ENCODE data around the gene TSPAN4.

Gene TSPAN4

DNA sequence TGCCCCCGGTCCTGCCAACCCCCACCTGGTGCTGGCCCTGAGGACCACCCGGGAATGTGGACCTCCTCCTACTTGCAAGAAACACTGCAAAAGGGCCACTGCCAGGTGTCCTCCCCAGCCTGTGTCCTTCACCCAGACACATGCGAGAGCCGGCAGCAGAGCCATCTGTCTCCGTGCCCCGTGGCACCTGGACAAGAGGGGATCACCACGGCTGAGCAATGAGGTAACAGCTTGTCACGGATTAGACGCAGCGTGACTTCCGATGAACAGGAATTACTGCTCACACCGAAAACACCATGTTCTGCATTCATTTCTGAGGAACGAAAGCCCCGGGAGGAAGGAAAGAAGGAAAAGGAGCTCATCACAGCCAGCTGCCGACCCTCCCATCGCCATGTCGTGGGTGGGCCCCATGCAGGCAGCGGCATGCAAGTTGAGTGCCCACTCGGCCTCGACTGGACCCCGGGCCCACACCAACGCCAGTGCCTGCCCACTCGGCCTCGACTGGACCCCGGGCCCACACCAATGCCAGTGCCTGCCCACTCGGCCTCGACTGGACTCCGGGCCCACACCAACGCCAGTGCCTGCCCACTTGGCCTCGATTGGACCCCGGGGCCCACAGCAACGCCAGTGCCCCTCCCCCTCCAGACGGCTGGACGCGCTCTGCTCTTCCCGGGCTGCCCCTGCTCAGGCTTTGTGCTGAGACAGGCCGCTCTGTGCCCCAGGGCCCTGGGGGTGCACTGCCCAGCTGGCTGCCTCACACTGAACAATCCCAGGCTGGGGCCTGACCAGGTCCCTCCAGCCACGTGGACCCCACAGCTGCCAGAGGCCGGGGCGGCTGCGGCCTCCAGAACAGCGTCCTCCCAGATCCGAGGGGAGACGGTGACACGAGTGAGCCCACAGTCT is 45.9 kb downstream of the TSPAN4 start:
- DNase-seq (ENCODE audit: extremely low spot score): no peak
- CTCF ChIA-PET: interaction anchor here (1.0 to 1.5 kb wide), 2 partner anchors 9 to 1263 kb away, joined by 3 to 5 read pairs; no protein-coding TSS in a partner anchor
- POLR2A ChIA-PET: no interaction called here
- TF ChIP-seq, protein P1, sequence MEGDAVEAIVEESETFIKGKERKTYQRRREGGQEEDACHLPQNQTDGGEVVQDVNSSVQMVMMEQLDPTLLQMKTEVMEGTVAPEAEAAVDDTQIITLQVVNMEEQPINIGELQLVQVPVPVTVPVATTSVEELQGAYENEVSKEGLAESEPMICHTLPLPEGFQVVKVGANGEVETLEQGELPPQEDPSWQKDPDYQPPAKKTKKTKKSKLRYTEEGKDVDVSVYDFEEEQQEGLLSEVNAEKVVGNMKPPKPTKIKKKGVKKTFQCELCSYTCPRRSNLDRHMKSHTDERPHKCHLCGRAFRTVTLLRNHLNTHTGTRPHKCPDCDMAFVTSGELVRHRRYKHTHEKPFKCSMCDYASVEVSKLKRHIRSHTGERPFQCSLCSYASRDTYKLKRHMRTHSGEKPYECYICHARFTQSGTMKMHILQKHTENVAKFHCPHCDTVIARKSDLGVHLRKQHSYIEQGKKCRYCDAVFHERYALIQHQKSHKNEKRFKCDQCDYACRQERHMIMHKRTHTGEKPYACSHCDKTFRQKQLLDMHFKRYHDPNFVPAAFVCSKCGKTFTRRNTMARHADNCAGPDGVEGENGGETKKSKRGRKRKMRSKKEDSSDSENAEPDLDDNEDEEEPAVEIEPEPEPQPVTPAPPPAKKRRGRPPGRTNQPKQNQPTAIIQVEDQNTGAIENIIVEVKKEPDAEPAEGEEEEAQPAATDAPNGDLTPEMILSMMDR (IDR thresholded peaks at IDR 0.05; ENCODE audit: control extremely low read depth, extremely low read depth, low read depth, missing control alignments): no peak

GRCh38 chr11:889257-889656 is 46.6 kb downstream of the TSPAN4 start:
- ChIA-PET CTCF (no interaction called here), POLR2A (no interaction called here)
- no peak for DNase-seq (ENCODE audit: extremely low spot score)
- TF ChIP-seq, protein P1 (IDR thresholded peaks at IDR 0.05; ENCODE audit: control extremely low read depth, extremely low read depth, low read depth, missing control alignments): no peak

DNA sequence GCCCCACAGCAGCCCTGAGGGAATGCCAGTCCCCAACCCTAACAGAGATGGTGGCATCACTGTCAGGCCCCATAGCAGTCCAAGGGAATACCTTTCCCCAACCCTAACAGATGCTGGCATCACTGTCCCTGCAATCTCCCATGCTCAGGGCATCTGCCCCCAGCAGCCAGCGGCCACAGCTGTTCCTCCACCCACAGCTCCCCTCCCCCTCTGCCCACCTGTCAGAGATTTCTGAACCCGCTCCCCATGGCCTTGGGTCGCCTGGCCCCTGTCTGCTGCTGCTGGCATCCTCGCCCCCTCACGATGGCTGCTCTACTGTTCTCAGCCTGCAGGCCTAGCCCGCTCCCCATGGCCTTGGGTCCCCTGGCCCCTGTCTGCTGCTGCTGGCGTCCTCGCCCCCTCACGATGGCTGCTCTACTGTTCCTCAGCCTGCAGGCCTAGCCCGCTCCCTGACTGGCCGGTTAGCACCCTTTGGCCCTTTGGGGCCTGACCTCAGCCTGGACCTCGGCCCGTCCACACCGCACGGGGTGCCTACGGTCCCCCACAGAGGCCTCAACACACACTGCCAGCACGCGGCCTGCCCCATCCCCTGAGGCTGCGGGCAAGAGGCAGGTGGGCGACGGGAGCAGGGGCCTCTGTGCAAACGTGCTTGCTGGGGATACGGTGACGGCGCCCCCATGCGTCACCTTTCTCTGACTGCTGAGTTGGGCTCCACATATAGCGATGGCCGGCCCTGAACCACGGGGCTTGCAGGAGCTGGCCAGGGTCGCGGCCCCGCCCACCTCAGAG is 47.2 kb downstream of the TSPAN4 start:
- CTCF ChIA-PET: no interaction called here
- POLR2A ChIA-PET: no interaction called here
- DNase-seq (ENCODE audit: extremely low spot score): no peak
- TF ChIP-seq, protein P1 (IDR thresholded peaks at IDR 0.05; ENCODE audit: control extremely low read depth, extremely low read depth, low read depth, missing control alignments): no peak

DNA sequence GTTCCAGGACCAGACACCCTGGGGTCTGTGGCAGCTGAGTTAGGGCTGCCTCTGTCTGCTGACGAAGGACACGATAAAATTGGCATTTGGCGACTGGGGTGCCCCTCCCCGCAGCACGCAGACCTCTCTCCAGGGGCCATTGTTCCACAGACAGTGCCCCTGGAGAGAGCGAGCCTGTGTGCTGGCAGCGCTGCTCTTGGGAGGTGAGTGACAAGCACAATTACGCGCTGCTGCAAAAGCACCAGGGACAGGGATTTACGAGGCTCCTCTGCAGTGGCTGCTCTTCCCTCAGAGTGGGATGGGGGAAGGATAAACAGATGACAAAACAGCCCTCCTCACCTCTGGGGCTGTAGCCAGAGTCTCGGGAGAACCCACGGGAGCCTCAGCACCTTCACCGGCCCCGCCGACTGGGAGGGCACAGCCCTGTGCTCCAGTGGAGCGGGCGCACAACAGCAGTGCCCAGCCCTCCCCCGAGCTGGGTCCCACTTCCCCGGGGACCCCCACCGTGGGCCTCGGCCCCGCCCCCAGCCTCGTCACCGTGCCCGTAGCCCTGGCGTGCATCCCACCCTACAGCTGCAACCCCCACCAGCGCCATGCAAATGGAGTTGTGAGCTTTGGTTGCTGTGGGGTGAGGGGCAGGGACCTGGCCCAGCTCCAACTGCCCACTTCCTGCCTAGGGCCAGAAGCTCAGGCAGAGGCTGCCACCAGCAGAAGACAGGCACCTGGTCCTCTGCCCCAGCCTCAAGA is 48.3 kb downstream of the TSPAN4 start:
- ChIA-PET POLR2A (no interaction called here), CTCF (no interaction called here)
- no peak for DNase-seq (ENCODE audit: extremely low spot score)
- TF ChIP-seq, protein P1 (IDR thresholded peaks at IDR 0.05; ENCODE audit: control extremely low read depth, extremely low read depth, low read depth, missing control alignments): no peak

GRCh38 chr11:893008-893654 is 50.5 kb downstream of the TSPAN4 start:
- TF ChIP-seq, protein P1 (IDR thresholded peaks at IDR 0.05; ENCODE audit: control extremely low read depth, extremely low read depth, low read depth, missing control alignments): no peak
- no peak for DNase-seq (ENCODE audit: extremely low spot score)
- CTCF ChIA-PET: no interaction called here
- POLR2A ChIA-PET: no interaction called here

Data from GM10248 (cell line).